ENCODE measurements around the gene FAR2.

- TF ChIP-seq ZNF19 (tag by site-specific recombination; IDR thresholded peaks at IDR 0.05; ENCODE audit: low read depth) (no peak), ELK4 (IDR thresholded peaks at IDR 0.05; ENCODE audit: borderline replicate concordance, low read depth, low read length) (no peak), GLI2 (tag by site-specific recombination; IDR thresholded peaks at IDR 0.05; ENCODE audit: borderline replicate concordance, low read depth) (no peak), CTCF (tag by site-specific recombination; IDR thresholded peaks at IDR 0.05) (no peak), ZNF747 (tag by site-specific recombination; IDR thresholded peaks at IDR 0.05) (no peak), PBX3 (CRISPR knock-in tag; IDR thresholded peaks at IDR 0.05) (no peak), ZNF23 (tag by site-specific recombination; IDR thresholded peaks at IDR 0.05; ENCODE audit: borderline replicate concordance) (no peak)
Observed at GRCh38 chr12:29208936-29209701, 60.0 kb downstream of the FAR2 start.
